ENCODE data around the gene MEX3A. TPM values are rescaled to one million over a fixed set of nuclear protein-coding genes. Genes with fewer than 3 reads are reported as not detected.
"Not testable (repeated sequence)": the region's sequence is repeated elsewhere in the genome, so short reads cannot be mapped to it uniquely, and the experiment has no call there.

MEX3A gene, protein sequence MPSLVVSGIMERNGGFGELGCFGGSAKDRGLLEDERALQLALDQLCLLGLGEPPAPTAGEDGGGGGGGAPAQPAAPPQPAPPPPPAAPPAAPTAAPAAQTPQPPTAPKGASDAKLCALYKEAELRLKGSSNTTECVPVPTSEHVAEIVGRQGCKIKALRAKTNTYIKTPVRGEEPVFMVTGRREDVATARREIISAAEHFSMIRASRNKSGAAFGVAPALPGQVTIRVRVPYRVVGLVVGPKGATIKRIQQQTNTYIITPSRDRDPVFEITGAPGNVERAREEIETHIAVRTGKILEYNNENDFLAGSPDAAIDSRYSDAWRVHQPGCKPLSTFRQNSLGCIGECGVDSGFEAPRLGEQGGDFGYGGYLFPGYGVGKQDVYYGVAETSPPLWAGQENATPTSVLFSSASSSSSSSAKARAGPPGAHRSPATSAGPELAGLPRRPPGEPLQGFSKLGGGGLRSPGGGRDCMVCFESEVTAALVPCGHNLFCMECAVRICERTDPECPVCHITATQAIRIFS
- 4.9 and 5.8 TPM in 2 replicates for total RNA-seq (2014; rRNA removed)
- polyA plus RNA-seq (2012) = 3.1 TPM

DNA sequence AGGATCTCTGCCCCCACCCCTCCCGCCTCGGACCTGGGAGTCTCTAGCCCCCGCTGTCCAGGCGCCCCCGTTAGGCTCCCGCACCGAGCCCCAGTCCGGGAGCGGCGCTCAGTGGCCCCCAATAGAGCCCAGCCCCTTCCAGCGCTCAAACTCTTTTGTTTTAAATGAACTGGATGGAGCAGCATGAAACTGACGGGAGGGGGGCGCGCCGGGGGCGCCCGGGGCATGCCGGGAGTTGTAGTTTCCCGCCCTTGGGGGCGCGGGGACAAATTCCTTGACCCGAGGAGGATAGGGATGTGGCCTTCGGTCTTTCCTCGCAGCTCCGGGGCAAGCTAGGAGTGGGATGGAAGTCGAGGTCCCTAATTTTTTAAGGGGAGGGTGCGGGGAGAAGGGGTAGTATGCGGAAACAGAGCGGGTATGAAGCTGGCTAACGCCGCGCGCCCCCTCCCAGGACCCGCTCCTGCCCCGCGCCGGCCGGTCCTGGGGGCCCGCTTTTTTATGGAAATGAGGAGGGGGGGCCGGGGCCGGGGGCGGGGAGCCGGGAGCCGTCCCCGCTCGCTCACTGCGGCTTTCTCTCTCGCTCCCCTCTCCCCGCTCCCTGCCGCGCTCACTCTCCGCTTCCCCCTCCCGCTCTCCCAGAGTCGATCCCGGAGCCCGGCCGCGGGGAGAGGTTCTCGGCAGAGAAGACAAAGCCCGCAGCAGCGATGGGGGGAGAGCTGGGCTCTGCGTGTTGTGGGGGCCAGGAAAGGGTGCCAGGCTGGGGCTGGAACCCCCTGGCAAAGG, at the start of gene MEX3A:
TSS of gene MEX3A (minus strand) at position 157 of the 783 bp plus-strand sequence. CDS start 467 bp downstream, outside the sequence.
- peak; percentile 73 for DNase-seq (ENCODE audit: low read depth)

- no peak for DNase-seq (ENCODE audit: low read depth)
Observed at GRCh38 chr1:156130578-156130942, 48.3 kb upstream of the MEX3A start.

DNA sequence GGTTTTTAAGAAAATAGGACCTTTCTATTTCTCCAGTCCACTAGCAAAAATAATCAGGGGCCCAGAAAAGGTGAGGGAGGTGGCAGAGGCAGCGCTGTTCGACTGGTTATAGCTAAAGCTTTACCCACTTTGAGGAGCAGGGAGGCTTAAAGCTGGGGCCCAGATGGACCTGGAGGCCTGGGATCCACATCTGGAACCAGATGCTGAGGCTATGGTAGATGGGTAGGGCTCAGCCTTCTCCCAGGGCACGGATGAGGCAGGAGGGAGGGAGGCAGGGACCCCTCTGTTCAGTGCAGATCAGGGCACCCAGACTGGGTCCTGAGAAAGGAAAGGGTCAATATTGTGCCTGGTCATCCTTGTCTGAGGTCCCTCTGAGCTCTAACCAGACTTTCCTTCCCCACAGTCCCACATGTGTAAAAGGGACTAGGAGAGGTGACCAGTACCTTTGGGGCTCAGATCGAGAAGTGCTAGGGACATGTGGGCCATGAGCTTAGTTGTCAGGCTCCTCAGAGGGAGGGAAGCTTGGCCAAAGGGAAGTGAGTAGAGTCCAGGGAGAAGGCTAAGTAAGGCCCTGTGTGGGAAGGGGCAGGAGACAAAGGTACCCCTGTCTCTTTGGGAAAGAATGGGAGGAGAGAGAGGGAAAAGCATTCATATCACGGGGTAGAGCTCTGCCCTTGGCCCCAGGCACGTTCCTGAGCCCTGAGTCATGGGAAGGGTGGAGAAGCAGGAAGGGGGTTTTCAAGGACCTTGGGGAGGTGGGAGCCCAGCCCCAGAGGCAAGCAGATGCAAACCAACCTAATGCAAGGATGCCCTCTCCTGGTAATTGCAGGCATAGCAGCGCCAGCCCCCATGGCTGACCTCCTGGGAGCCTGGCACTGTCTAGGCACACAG, 47.7 kb upstream of the MEX3A start:
- DNase-seq (ENCODE audit: low read depth) = peak; percentile 97

- DNase-seq (ENCODE audit: low read depth) = peak; percentile 72
Observed at GRCh38 chr1:156128654-156129597, 46.7 kb upstream of the MEX3A start.

DNA sequence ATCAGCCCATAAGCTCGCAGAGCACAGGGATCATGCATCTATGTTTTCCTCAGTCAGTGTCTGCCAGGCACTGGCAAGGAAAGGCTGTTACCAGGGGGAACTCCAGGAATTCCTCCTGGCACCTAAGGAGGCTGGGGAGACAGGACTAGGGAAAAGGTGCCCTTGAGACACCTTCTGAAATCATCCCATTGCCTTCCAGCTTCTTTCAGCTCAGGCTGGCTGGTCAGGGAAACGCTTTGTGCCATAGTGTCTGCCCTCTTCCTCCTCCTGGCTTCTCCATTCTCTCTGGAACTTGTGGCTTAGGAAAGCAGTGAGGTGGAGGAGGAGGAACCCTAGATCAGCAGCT, 46.0 kb upstream of the MEX3A start:
- DNase-seq (ENCODE audit: low read depth) = no peak

DNA sequence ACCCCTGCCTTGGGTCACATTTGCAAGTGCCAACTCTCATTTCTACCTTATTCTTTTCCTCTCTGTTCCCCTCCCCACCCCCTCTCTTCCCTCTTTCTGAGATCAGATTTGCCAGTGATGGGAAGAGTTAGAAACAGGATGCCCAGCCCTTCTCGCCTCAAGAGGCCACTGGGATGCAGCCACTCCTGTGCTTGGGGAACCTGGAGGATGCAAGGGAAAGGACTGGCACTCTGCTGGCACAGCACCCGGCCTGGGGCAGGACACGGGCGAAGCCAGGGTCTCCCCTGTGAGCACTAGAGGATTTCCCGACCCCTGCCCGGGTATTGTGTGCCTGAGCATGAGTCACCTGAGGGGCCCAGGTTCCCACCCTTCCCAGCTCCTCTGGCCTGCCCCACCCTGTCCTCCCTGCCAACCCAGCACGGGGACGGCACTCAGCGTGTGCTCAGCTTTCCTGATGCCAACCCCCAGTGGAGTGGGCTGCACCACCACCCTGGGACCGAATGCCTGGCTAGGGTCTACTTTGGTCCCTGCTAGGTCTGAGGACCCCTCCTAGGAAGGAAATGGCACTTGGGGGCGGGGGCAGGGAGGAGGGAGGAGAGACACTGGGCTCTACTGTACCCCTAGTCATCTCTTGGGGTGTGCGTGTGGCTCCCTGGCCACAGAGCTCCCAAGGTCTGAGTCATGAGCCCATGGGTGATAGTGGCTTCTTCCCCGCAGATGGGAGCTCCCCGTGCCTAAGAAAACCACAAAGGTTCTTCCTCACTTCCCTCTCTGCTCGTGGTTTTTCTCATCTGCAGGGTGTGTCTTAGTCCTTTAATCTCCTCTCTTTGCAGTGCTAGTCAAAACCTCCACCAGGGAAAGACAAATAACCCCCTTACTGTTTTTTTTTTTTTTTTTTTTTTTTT, 44.6 kb upstream of the MEX3A start:
- DNase-seq (ENCODE audit: low read depth) = peak; percentile 98

DNA sequence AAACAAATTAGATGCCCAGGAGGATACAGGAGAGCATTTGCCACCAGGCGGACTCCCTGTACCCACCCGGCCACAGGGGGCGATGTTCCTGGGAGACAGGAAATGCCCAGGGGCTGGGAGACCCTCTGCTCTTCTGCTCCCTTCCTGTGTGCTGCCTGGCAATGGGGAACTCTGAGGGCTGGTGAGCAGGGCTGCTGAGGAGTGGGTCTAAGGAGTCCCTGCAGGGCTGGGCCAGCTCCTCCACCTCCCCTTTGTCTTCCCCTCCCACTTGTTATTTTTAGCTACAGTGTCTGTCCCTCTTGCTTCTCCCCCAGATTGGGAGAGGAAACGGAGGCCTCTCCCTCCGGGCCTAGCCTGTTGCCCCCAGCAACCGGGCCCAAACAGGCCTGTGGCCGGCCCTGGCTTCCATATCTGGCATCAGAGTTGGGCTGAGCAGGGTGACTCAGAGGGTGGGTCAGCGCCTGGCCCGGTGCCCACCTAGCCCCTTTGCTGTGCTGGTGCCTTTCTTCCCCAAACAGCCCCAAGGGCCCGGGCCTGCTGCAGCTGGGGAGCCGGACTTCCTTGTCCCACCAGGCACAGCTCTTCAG, 43.9 kb upstream of the MEX3A start:
- DNase-seq (ENCODE audit: low read depth) = peak; percentile 99

DNA sequence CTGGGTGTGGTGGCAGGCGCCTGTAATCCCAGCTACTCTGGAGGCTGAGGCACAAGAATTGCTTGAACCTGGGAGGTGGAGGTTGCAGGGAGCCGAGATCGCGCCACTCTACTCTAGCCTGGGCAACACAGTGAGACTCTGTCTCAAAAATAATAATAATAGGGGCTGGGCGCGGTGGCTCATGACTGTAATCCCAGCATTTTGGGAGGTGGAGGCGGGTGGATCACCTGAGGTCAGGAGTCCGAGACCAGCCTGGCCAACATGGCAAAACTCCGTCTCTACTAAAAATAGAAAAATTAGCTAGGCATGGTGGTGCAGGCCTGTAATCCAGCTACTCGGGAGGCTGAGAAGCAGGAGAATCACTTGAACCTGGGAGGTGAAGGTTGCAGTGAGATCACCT, 43.3 kb upstream of the MEX3A start:
- DNase-seq (ENCODE audit: low read depth) = not testable (repeated sequence)

DNA sequence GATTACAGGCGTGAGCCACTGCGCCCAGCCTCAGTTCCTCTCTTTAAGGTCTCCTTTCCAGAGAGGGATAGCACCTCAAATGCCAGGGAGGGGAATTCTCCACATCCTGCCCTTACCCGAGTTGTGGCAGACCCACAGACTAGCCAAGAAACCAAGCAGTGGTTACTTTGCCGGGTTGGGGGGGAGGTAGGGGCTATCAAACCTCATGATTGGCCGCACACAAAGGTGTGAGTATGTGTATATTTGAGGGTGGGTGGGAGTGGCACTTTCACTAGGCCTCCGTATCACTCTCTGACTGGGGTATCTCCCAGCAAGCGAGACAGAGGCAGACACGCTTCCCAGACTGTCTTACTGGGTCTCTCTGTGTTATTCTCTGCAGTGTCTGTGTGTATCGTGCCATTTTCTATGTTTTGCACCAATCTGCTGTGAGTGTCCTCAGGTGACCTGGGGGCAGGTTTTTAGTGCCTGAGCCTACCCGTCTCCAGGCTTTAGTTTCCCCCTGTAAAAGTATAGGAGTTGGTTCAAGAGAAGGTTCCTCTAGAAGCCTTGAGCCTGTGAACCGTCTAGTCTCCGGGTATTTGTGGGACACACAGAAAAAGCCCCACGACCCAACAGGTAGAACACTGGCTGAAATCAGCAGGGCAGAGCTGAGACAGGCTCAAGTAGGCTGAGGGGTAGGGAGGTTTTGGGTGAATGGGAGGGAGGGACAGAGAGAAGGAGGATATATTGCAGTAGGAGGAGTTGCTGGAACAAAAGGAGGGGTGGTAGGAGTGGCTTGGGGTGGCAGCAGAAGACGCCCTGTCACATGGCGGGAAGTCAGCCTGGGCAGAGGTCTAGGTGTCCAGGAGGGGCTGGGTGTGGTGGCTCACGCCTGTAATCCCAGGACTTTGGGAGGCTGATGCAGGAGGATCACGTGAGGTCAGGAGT, 42.6 kb upstream of the MEX3A start:
- no peak for DNase-seq (ENCODE audit: low read depth)

- peak; percentile 99 for DNase-seq (ENCODE audit: low read depth)
Observed at GRCh38 chr1:156123356-156124196, 41.3 kb upstream of the MEX3A start.

GRCh38 chr1:156122519-156123355, 40.5 kb upstream of the MEX3A start:
- peak; percentile 95 for DNase-seq (ENCODE audit: low read depth)

DNA sequence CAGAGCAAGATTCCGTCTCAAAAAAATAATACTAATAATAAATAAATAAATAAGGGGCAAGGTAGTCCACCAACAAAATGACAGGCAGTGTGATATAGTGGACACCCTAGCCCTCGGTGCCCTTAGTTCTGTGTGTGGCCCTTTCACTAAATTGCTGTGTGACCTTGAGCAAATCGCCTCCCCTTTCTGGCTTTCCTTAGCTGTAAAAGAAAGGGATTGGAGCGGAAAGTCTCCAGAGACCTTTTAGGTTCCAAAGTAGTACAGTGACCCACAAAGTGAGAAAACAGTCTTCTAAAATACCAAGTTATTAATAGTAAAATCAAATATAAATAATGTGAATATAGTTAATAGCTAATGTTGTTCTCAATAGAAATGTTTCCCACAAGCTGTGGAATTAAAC, 39.8 kb upstream of the MEX3A start:
- DNase-seq (ENCODE audit: low read depth) = no peak

DNA sequence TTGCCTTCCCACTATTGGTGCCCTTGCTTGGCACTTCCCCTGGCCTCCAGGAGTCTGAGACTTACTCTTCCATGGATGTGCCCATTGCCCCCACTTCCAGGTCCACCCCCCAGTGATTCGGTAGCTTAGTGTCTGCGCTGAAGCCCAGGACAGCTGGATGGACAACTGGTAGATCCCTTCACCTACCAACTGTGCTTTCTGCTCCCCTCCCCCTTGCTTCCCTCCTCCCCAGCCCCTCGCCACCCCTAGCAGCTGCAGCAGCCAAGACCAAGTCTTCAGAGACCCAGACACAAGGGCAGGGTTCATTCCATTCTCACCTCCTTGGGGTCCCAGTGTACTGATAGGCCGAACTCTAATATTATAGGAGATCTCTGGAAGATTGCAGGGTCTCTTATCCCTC, 39.2 kb upstream of the MEX3A start:
- peak; percentile 79 for DNase-seq (ENCODE audit: low read depth)

DNA sequence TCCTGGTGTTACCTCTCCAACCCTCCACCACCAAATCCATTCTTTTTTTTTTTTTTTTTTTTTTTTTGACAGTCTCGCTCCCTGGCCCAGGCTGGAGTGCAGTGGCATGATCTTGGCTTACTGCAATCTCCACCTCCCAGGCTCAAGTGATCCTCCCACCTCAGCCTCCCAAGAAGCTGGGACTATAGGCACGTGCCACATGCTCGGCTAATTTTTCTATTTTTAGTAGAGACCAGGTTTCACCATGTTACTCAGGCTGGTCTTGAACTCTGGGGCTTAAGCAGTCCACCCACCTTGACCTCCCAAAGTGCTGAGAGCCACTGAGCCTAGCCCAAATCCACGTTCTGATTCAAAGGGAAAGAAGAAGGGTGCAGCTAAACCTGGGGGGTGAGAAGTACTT, 38.7 kb upstream of the MEX3A start:
- DNase-seq (ENCODE audit: low read depth) = not testable (repeated sequence)

DNA sequence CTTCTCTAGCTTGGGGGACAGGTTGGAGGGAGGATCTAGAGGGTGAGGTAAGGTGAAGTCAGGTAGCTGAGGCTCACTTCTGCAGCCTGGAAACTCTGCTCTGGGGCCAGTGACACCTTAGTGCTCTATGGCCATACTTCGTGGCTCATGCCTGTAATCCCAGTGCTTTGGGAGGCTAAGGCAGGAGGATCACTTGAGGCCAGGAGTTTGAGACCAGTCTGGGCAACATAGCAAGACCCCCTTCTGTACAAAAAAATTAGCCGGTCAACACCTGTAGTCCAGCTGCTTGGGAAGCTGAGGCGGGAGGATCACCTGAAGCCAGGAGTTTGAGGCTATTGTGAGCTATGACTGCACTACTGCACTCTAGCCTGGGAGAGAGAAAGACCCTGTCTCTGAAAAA, 38.1 kb upstream of the MEX3A start:
- DNase-seq (ENCODE audit: low read depth) = no peak

Measured in LHCN-M2 (cell line).